Spleen (tissue), 7 donors: ENCODE data around the gene HSPB8.

Source experiments
- POLR2A ChIP-seq, 3 donors: fragments of 450-650 bp; IDR thresholded peaks; one replicate each; pipeline ENCODE4 v1.5.1; 2017; ENCODE audit warnings: antibody characterized with exemption in 3 of 3, mild to moderate bottlenecking in 1 of 3
- POLR2AphosphoS5 ChIP-seq, 3 donors: sonication (generic); formaldehyde crosslinking; IDR thresholded peaks; one replicate each; pipeline ENCODE4 v1.5.1; 2017; ENCODE audit warnings: antibody characterized with exemption in 3 of 3
- TF ChIP-seq, protein P1 (sequence below), 11 experiments: fragments of 200-600 bp in 7 of 11; fragments of 450-650 bp in 4 of 11; sonication (generic) in 4 of 11; IDR thresholded peaks in 8 of 11; conservative IDR thresholded peaks in 3 of 11; 1 replicate in 7 of 11; 2 replicates in 4 of 11; pipeline versions ENCODE4 v1.4.0 to v1.8.0; 2016 to 2021; ENCODE audit warnings: antibody characterized with exemption in 11 of 11, inconsistent platforms in 4 of 11, mild to moderate bottlenecking in 1 of 11
- donor health status: DM: no; HTN: no; CAD: no; lungs with moderate emphysema.
- donor health status: DM: no; HTN: no; CAD: no.
- donor health status: DM: no; HTN: no; CAD: no.

DNA sequence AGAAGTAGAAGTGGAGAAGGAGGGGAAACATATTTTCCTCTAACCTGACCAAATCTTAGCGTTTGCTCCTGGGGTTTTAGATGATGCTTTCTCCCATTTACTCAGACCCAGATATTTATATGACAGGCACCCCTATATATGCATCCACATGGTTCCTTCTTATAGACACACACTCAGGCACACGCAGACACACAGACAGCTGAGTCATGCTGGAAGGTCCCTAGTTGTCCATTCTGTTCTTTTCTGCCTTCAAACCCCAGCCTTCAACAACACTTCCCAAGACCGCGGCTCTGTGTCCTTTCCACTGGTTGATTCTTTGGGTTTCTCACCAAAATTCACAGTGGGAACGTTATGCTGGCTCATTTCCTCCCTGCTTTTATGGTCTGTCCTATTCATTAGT, 52.1 kb downstream of the HSPB8 start:
- TF ChIP-seq, protein P1, sequence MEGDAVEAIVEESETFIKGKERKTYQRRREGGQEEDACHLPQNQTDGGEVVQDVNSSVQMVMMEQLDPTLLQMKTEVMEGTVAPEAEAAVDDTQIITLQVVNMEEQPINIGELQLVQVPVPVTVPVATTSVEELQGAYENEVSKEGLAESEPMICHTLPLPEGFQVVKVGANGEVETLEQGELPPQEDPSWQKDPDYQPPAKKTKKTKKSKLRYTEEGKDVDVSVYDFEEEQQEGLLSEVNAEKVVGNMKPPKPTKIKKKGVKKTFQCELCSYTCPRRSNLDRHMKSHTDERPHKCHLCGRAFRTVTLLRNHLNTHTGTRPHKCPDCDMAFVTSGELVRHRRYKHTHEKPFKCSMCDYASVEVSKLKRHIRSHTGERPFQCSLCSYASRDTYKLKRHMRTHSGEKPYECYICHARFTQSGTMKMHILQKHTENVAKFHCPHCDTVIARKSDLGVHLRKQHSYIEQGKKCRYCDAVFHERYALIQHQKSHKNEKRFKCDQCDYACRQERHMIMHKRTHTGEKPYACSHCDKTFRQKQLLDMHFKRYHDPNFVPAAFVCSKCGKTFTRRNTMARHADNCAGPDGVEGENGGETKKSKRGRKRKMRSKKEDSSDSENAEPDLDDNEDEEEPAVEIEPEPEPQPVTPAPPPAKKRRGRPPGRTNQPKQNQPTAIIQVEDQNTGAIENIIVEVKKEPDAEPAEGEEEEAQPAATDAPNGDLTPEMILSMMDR (IDR thresholded peaks at IDR 0.05 in 8 of 11, conservative IDR thresholded peaks at IDR 0.05 in 3 of 11), result no peak
- TF ChIP-seq POLR2A (IDR thresholded peaks at IDR 0.05), result no peak
- no peak for TF ChIP-seq POLR2AphosphoS5 (IDR thresholded peaks at IDR 0.05)
